ENCODE measurements around the gene ASB18.

GRCh38 chr2:236229186-236229585, 35.0 kb downstream of the ASB18 start:
- TF ChIP-seq CTCF (IDR thresholded peaks at IDR 0.05) (no peak), POLR2A (IDR thresholded peaks at IDR 0.05) (no peak), POLR2AphosphoS5 (IDR thresholded peaks at IDR 0.05) (no peak), EP300 (IDR thresholded peaks at IDR 0.05) (no peak)

Data from stomach (tissue), 4 donors.